ENCODE data around the gene CMTM3.
"Not testable (repeated sequence)": the region's sequence is repeated elsewhere in the genome, so short reads cannot be mapped to it uniquely, and the experiment has no call there.

The CMTM3 gene

DNA sequence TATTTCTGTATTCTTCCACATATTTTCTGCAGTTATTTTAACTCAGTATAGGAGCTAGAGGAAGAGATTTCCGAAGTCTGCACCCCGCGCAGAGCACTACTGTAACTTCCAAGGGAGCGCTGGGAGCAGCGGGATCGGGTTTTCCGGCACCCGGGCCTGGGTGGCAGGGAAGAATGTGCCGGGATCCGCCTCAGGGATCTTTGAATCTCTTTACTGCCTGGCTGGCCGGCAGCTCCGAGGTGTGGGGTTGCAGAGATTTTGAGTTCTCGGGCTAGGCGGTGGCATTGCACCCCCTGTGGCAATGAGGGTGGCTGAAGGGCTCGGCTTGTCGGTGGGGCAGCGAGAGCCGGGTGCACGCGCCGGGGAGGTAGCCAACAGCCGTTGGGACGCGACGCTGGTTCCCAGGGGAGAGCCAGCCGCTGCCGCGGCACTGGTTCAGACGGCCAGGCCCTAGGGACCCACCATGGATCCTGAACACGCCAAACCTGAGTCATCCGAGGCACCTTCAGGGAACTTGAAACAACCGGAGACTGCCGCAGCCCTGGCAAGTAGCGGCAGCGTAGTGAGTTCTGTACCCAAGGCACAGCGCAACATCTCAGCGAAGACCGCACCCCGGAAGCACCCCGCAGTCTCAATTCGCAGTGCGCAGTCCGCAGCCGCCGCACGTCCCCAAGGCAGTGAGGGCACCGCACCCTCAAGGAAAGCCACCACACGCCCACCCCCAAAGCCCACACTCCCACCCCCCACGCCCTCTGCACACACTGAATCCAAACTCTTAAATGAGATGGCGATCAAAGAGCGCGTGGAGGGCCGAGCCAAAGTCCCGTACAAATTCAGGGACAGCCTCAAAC is 38.2 kb upstream of the CMTM3 start, which contains the start of gene CMTM1:
TSS of gene CMTM1 (plus strand) at position 389 of the 851 bp plus-strand sequence. CDS start at position 464, 75 bp downstream.
- H3K4me3 ChIP-seq (ENCODE audit: low read depth, low read length) = no peak within 1 kb of the TSS
- DNase-seq (ENCODE audit: low read depth) = no peak
- TF ChIP-seq CTCF (IDR thresholded peaks at IDR 0.05; ENCODE audit: insufficient read depth, low read depth, low read length, missing control alignments) = no peak

- H3K4me3 ChIP-seq (ENCODE audit: low read depth, low read length); DNase-seq (ENCODE audit: low read depth): not testable (repeated sequence)
Observed at GRCh38 chr16:66567270-66567669, 37.2 kb upstream of the CMTM3 start.

DNA sequence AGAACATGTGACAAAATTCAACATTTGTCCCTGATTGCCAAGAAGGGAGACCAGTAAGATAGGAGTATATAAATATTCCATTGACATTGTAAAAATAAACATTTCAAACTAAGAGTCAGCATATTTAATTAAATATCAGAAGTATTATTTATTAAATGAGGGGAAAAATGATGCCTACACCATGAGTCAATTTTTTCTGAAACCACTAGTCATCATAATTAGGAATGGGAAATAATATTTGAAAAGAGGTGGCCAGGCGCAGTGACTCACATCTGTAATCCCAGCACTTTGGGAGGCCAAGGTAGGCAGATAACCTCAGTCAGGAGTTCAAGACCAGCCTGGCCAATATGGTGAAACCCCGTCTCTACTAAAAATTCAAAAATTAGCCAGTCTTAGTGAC is 36.1 kb upstream of the CMTM3 start:
- DNase-seq (ENCODE audit: low read depth) = no peak
- H3K4me3 ChIP-seq (ENCODE audit: low read depth, low read length) = no peak overlapping the region
- TF ChIP-seq CTCF (IDR thresholded peaks at IDR 0.05; ENCODE audit: insufficient read depth, low read depth, low read length, missing control alignments) = no peak

- no peak overlapping the region for H3K4me3 ChIP-seq (ENCODE audit: low read depth, low read length)
- TF ChIP-seq CTCF (IDR thresholded peaks at IDR 0.05; ENCODE audit: insufficient read depth, low read depth, low read length, missing control alignments) = no peak
- DNase-seq (ENCODE audit: low read depth) = no peak
Observed at GRCh38 chr16:66569131-66569530, 35.4 kb upstream of the CMTM3 start.

- no peak overlapping the region for H3K4me3 ChIP-seq (ENCODE audit: low read depth, low read length)
- TF ChIP-seq CTCF (IDR thresholded peaks at IDR 0.05; ENCODE audit: insufficient read depth, low read depth, low read length, missing control alignments) = no peak
- DNase-seq (ENCODE audit: low read depth) = no peak
Observed at GRCh38 chr16:66569827-66570405, 34.6 kb upstream of the CMTM3 start.

DNA sequence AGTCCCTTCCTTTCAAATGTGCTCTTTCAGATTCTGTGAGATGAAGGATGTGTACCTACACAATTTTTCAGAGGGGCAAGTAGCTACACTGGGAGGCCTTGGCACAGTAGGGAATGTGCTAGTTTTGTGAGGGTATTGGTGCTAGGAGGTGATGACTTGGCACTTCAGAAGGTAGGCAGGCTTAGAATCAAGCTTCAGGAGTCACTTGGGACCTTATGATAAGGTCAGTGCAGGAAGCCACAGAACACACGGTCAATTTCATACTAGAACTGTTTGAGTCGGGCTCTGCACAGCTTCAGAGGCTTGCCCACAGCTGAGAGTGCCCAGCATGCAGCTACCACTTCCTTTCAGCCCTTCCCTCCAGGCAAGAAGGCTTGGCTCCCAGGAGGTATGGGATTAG is 32.1 kb upstream of the CMTM3 start:
- no peak for TF ChIP-seq CTCF (IDR thresholded peaks at IDR 0.05; ENCODE audit: insufficient read depth, low read depth, low read length, missing control alignments)
- no peak overlapping the region for H3K4me3 ChIP-seq (ENCODE audit: low read depth, low read length)
- DNase-seq (ENCODE audit: low read depth) = no peak

GRCh38 chr16:66574081-66574480 is 30.4 kb upstream of the CMTM3 start:
- TF ChIP-seq CTCF (IDR thresholded peaks at IDR 0.05; ENCODE audit: insufficient read depth, low read depth, low read length, missing control alignments) = no peak
- no peak for DNase-seq (ENCODE audit: low read depth)
- no peak overlapping the region for H3K4me3 ChIP-seq (ENCODE audit: low read depth, low read length)
